NT2/D1 (cell line): ENCODE data around the gene MOCS2.
A peak's percentile ranks its signal among the peaks of the same experiment; 100 is the strongest.

Experiments
- DNase-seq: peaks from one replicate; pipeline ENCODE4 v3.0.0-alpha.2; 2011; ENCODE audit warnings: low read depth, low spot score
- H3K27me3 ChIP-seq: 2 replicates; pipeline ENCODE4 v1.6.0; 2011; ENCODE audit warnings: mild to moderate bottlenecking; ENCODE audit not compliant: insufficient read length, insufficient read depth
- H3K36me3 ChIP-seq: 2 replicates; pipeline ENCODE4 v1.6.1; 2011; ENCODE audit warnings: mild to moderate bottlenecking, low read length, mixed read lengths; ENCODE audit not compliant: insufficient read depth, insufficient read length
- H3K4me1 ChIP-seq: 2 replicates; pipeline ENCODE4 v1.5.1; 2011; ENCODE audit not compliant: insufficient read depth, insufficient read length
- H3K4me3 ChIP-seq: 2 replicates; pipeline ENCODE4 v1.5.1; 2011; ENCODE audit warnings: low read depth; ENCODE audit not compliant: insufficient read length
- H3K9ac ChIP-seq: 2 replicates; pipeline ENCODE4 v1.6.0; 2011; ENCODE audit warnings: low read depth; ENCODE audit not compliant: insufficient read length
- H3K9me3 ChIP-seq: 2 replicates; pipeline ENCODE4 v1.5.1; 2011; ENCODE audit warnings: mild to moderate bottlenecking, low read length; ENCODE audit not compliant: insufficient read depth
- SUZ12 ChIP-seq: IDR thresholded peaks from 2 replicates; pipeline ENCODE4 v1.6.1; 2011; ENCODE audit not compliant: insufficient read length, insufficient read depth; ENCODE audit errors: extremely low read depth
- YY1 ChIP-seq: IDR thresholded peaks from 2 replicates; pipeline ENCODE4 v1.6.1; 2011; ENCODE audit not compliant: insufficient read length, insufficient read depth
- ZNF274 ChIP-seq: IDR thresholded peaks from 2 replicates; pipeline ENCODE4 v1.6.1; 2011; ENCODE audit warnings: mild to moderate bottlenecking, low read depth, low read length

MOCS2 gene

DNA sequence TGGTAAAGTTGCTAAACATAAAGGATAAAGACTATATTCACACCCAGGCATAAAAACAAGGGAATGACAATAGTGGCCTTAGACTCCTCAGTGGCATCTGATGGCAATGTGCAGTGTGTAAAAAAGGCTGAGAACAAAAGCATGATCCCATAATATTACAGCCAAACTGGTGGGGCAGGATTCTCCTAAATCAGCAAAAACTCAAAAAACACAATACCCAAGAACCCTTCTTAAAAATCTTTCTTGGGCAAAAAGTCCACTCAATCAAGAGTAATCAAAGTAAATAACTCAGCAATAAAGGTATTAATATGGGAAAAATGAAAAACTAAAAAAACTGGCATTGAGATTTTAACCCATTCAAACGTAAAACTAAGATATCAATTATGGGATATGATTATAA is 1.6 kb upstream of the MOCS2 start:
- H3K36me3 ChIP-seq, result peaks cover 14% of the 10 kb centered on the region
- TF ChIP-seq ZNF274 (no peak), SUZ12 (no peak), YY1 (no peak)
- H3K27me3 ChIP-seq, result no peaks in the 10 kb centered on the region
- H3K4me1 ChIP-seq, result peaks cover 3% of the 10 kb centered on the region
- no peak for DNase-seq
- no peak overlapping the region for H3K9ac ChIP-seq
- no peak overlapping the region for H3K4me3 ChIP-seq
- H3K9me3 ChIP-seq, result peaks cover 6% of the 10 kb centered on the region; the same call in 1 of the 2 replicates

GRCh38 chr5:53110156-53110555 is 599 bp upstream of the MOCS2 start:
- H3K36me3 ChIP-seq, result peaks cover 18% of the 10 kb centered on the region
- DNase-seq, result no peak
- TF ChIP-seq ZNF274 (no peak), SUZ12 (no peak), YY1 (no peak)
- H3K4me1 ChIP-seq, result peaks cover 3% of the 10 kb centered on the region
- peak overlapping the region; percentile 82 for H3K4me3 ChIP-seq
- peaks cover 6% of the 10 kb centered on the region; the same call in 1 of the 2 replicates for H3K9me3 ChIP-seq
- H3K9ac ChIP-seq, result peak overlapping the region; percentile 95
- H3K27me3 ChIP-seq, result no peaks in the 10 kb centered on the region

DNA sequence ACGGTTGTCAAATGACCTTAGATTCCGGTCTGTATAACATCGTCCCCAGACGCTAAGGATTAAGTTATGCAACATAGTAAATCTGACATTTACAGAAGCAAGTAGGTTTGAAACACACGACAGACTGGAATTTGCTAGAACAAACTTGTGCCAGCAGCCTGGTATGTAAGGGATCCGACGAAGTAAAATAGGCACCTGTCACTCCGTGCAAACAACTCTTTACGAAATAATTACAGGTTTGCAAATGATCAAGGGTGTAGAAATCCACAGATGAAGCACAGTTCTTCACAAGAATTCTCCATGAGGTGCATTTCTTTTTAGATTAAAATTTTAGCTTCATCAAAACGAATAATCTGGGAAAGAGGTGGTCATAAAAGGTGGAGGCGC is 508 bp downstream of the MOCS2 start:
- peaks cover 6% of the 10 kb centered on the region; the same call in 1 of the 2 replicates for H3K9me3 ChIP-seq
- no peak for DNase-seq
- H3K36me3 ChIP-seq, result peaks cover 14% of the 10 kb centered on the region
- peak overlapping the region; percentile 95 for H3K9ac ChIP-seq
- H3K4me1 ChIP-seq, result peaks cover 3% of the 10 kb centered on the region
- TF ChIP-seq ZNF274 (no peak), SUZ12 (no peak), YY1 (no peak)
- no peaks in the 10 kb centered on the region for H3K27me3 ChIP-seq
- peak overlapping the region; percentile 82 for H3K4me3 ChIP-seq

GRCh38 chr5:53105611-53106300 is 3.8 kb downstream of the MOCS2 start:
- no peak for TF ChIP-seq YY1
- TF ChIP-seq ZNF274, result no peak
- TF ChIP-seq SUZ12, result no peak
- Histone ChIP-seq H3K9ac (no peak overlapping the region), H3K4me3 (no peak overlapping the region), H3K27me3 (no peaks in the 10 kb centered on the region), H3K9me3 (no peaks in the 10 kb centered on the region), H3K4me1 (no peaks in the 10 kb centered on the region), H3K36me3 (peaks cover 31% of the 10 kb centered on the region)
- DNase-seq, result no peak

DNA sequence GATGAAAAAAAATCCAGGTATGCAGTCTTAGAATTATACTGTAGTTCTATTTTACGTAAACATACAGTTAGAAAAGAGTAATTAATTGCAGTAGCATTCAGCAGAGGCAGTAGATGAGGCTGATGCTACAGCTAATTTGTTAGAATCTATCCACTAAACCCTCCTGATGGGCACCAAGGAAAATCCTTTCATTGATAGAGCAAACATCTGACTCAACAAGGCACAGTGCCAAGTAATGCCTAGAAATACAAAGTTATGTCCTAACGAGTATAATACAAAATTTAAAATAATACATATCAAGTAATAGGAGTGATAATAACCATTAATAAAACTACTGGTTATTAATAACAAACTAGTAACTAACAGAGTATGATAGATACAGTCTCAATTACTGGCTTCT is 9.0 kb downstream of the MOCS2 start:
- no peak overlapping the region for H3K9ac ChIP-seq
- H3K36me3 ChIP-seq, result peaks cover 50% of the 10 kb centered on the region
- H3K4me3 ChIP-seq, result no peak overlapping the region
- DNase-seq, result no peak
- no peaks in the 10 kb centered on the region for H3K27me3 ChIP-seq
- H3K4me1 ChIP-seq, result no peaks in the 10 kb centered on the region
- TF ChIP-seq ZNF274 (no peak), YY1 (no peak), SUZ12 (no peak)
- H3K9me3 ChIP-seq, result no peaks in the 10 kb centered on the region

DNA sequence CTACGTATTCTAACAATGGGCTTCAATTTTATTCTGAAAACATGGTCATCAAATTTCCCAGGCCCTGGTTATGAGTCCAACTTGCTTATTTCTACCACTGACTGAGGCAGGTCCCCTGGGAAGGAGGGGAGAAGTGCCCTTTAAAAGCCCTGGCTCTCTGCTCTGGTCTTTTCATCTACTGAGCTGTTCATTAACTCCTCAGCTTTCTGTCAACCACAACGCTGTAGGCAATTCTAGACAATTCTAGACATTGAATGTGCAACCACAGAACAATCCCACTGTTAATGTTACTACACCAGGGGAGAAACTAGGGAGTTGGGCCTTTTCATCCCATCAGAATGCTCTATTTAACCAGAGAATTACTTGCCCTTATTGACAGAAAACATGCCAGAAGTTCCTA is 10.0 kb downstream of the MOCS2 start:
- H3K9me3 ChIP-seq, result no peaks in the 10 kb centered on the region
- H3K27me3 ChIP-seq, result no peaks in the 10 kb centered on the region
- TF ChIP-seq ZNF274, result no peak
- no peak for TF ChIP-seq YY1
- TF ChIP-seq SUZ12, result no peak
- no peaks in the 10 kb centered on the region for H3K4me1 ChIP-seq
- H3K36me3 ChIP-seq, result peaks cover 54% of the 10 kb centered on the region
- DNase-seq, result no peak
- H3K9ac ChIP-seq, result no peak overlapping the region
- no peak overlapping the region for H3K4me3 ChIP-seq

- H3K4me1 ChIP-seq, result no peaks in the 10 kb centered on the region
- H3K9ac ChIP-seq, result no peak overlapping the region
- no peaks in the 10 kb centered on the region for H3K27me3 ChIP-seq
- TF ChIP-seq YY1, result no peak
- TF ChIP-seq ZNF274, result no peak
- TF ChIP-seq SUZ12, result no peak
- DNase-seq, result peak; percentile 25
- peaks cover 40% of the 10 kb centered on the region for H3K36me3 ChIP-seq
- no peak overlapping the region for H3K4me3 ChIP-seq
- no peaks in the 10 kb centered on the region for H3K9me3 ChIP-seq
Observed at GRCh38 chr5:53095931-53096525, 13.5 kb downstream of the MOCS2 start.
